Fibroblast of lung (primary cell): ENCODE results near the gene OTUD4. TPM values are rescaled to one million over a fixed set of nuclear protein-coding genes. Genes with fewer than 3 reads are reported as not detected.

Experiments used
- DNase-seq, 2 donors: peaks; one replicate each; pipeline versions ENCODE4 v3.0.0 to v3.0.0-alpha.2; 2010; ENCODE audit warnings: low read depth in 2 of 2
- H2AFZ ChIP-seq: 2 replicates; pipeline ENCODE4 v1.5.1; 2012; ENCODE audit warnings: low read length, control low read depth, inconsistent platforms
- H3K27ac ChIP-seq: 2 replicates; pipeline ENCODE4 v1.5.1; 2011; ENCODE audit warnings: low read length, control low read depth; ENCODE audit not compliant: insufficient read depth
- H3K27me3 ChIP-seq: 2 replicates; pipeline ENCODE4 v1.5.1; 2011; ENCODE audit warnings: mild to moderate bottlenecking, low read length; ENCODE audit not compliant: control insufficient read depth, insufficient read depth
- H3K36me3 ChIP-seq: 2 replicates; pipeline ENCODE4 v1.5.1; 2011; ENCODE audit warnings: low read length; ENCODE audit not compliant: control insufficient read depth, insufficient read depth
- H3K4me1 ChIP-seq: 2 replicates; pipeline ENCODE4 v1.5.1; 2011; ENCODE audit warnings: low read length; ENCODE audit not compliant: control insufficient read depth, insufficient read depth; ENCODE audit errors: extremely low read depth
- H3K4me2 ChIP-seq: 2 replicates; pipeline ENCODE4 v1.5.1; 2011; ENCODE audit warnings: low read length, control low read depth; ENCODE audit not compliant: insufficient read depth; ENCODE audit errors: extremely low read depth
- H3K4me3 ChIP-seq, 4 experiments: fragments of 200-600 bp in 1 of 4; sonication (generic) in 1 of 4; replicated peaks in 1 of 4; 2 replicates each; pipeline ENCODE4 v1.5.1; 2011 to 2016; ENCODE audit warnings: low read length in 4 of 4, low read depth in 3 of 4, mild to moderate bottlenecking in 3 of 4, control low read depth in 2 of 4, inconsistent platforms in 1 of 4, mixed read lengths in 1 of 4; ENCODE audit not compliant: insufficient read depth in 1 of 4; ENCODE audit errors: control extremely low read depth in 1 of 4
- H3K79me2 ChIP-seq: 2 replicates; pipeline ENCODE4 v1.5.1; 2012; ENCODE audit warnings: mild to moderate bottlenecking, low read length, inconsistent platforms; ENCODE audit not compliant: control insufficient read depth, insufficient read depth
- H3K9ac ChIP-seq: 2 replicates; pipeline ENCODE4 v1.5.1; 2011; ENCODE audit warnings: mild to moderate bottlenecking, low read length, control low read depth; ENCODE audit not compliant: insufficient read depth
- H3K9me3 ChIP-seq: 2 replicates; pipeline ENCODE4 v1.5.1; 2012; ENCODE audit warnings: low read depth, low read length; ENCODE audit not compliant: control insufficient read depth, insufficient read depth
- H4K20me1 ChIP-seq: 2 replicates; pipeline ENCODE4 v1.5.1; 2011; ENCODE audit warnings: low read length; ENCODE audit not compliant: control insufficient read depth, insufficient read depth; ENCODE audit errors: extremely low read depth
- EZH2 ChIP-seq: IDR thresholded peaks from 2 replicates; pipeline ENCODE4 v1.5.1; 2012; ENCODE audit warnings: low read length, control low read depth, mild to moderate bottlenecking; ENCODE audit errors: missing control alignments
- polyA plus RNA-seq, 2 donors: library from polyadenylated mRNA; depleted of rRNA in 1 of 2; stranded (reverse) in 1 of 2; unstranded in 1 of 2; fragments of >200 nt; gene quantifications; 2 replicates each; pipeline ENCODE4 v1.2.1, GENCODE V29; 2011 to 2012; ENCODE audit warnings: missing spikeins in 1 of 2
- total RNA-seq: library from RNA; depleted of rRNA; stranded (reverse); fragments of >200 nt; gene quantifications from 2 replicates; pipeline ENCODE4 v1.2.1, GENCODE V29; 2014
- TF ChIP-seq, protein P1 (sequence below), 2 donors: IDR thresholded peaks in 1 of 2; conservative IDR thresholded peaks in 1 of 2; 1 replicate in 1 of 2; 2 replicates in 1 of 2; pipeline ENCODE4 v1.5.1; 2011 to 2012; ENCODE audit warnings: low read length in 2 of 2, control low read depth in 1 of 2, inconsistent platforms in 1 of 2, low read depth in 1 of 2, mild to moderate bottlenecking in 1 of 2

OTUD4 gene
- total and polyA plus RNA-seq, 2 donors (not counting 1 experiment from before 2014, with no cell fraction given): 21.3 to 25.7 TPM

DNA sequence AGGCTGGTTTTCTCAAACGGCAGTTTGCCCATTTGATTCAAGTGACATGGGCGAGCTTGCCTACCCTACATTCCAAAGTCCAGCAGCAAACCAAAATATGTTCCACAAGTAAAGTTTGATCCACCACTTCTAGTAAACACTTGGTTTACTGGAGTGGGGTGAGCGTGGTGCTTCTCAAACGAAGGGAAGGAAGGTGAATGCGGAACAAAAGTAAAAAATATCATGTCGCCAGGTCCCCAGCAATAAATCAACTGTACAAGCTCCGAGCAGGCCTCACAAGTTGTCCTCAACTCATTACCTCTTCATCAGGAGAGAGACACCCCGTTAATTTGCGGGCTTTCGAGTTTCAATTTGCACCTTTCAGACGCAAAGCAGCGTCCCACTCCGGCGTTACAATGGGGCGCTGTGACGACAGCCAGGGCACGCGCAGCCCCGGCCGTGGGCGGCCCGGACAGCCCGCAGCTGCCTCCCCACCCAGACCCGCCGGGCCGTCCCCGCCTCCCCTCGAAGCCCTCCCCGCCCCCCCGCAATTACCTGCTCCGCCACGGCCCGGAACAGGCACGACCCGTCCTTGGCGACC is 1.0 kb downstream of the OTUD4 start:
- H2AFZ ChIP-seq: peak overlapping the region; percentile 82
- H3K4me3 ChIP-seq: peak overlapping the region; percentile 73 to 92 (median 85)
- H3K4me2 ChIP-seq: peak overlapping the region; percentile 97
- H3K79me2 ChIP-seq: peaks cover 51% of the 10 kb centered on the region
- no peaks in the 10 kb centered on the region for H3K36me3 ChIP-seq
- TF ChIP-seq, protein P1, sequence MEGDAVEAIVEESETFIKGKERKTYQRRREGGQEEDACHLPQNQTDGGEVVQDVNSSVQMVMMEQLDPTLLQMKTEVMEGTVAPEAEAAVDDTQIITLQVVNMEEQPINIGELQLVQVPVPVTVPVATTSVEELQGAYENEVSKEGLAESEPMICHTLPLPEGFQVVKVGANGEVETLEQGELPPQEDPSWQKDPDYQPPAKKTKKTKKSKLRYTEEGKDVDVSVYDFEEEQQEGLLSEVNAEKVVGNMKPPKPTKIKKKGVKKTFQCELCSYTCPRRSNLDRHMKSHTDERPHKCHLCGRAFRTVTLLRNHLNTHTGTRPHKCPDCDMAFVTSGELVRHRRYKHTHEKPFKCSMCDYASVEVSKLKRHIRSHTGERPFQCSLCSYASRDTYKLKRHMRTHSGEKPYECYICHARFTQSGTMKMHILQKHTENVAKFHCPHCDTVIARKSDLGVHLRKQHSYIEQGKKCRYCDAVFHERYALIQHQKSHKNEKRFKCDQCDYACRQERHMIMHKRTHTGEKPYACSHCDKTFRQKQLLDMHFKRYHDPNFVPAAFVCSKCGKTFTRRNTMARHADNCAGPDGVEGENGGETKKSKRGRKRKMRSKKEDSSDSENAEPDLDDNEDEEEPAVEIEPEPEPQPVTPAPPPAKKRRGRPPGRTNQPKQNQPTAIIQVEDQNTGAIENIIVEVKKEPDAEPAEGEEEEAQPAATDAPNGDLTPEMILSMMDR (conservative IDR thresholded peaks at IDR 0.05 in 1 of 2, IDR thresholded peaks at IDR 0.05 in 1 of 2; ENCODE audit: low read depth in 1 of 2, low read length in 2 of 2): no peak
- TF ChIP-seq EZH2: no peak
- peak overlapping the region; percentile 83 for H3K27ac ChIP-seq
- H3K27me3 ChIP-seq: no peaks in the 10 kb centered on the region
- DNase-seq: peak; percentile 53 to 62
- no peaks in the 10 kb centered on the region for H3K4me1 ChIP-seq
- H4K20me1 ChIP-seq: no peaks in the 10 kb centered on the region
- H3K9me3 ChIP-seq: no peaks in the 10 kb centered on the region
- peak overlapping the region; percentile 91 for H3K9ac ChIP-seq

DNA sequence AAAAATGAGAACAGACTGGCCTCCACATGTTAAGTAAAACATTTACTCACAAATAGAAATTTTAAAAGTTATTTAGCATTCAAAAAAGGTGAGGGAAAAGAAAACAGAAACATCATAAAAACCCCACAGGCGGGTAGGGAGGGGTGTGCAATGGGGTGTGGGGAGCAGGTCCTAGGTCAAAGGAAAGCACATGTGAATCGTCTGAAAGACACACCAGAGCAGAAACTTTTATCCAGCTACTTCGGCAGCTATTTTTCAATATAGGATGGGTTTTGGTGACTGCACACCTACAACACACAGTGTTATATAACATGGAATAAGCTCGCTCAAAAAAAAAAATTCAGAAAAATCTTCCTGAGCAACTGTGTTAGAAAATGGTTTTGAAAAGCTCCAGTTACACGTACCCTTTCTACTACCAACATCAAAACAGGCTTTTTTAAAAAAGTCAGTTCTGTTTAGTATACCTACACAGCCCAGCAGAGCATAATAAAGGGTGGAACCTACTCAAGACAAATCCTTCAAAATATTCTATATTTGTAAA is 1.6 kb downstream of the OTUD4 start:
- H3K4me1 ChIP-seq: no peaks in the 10 kb centered on the region
- H3K9ac ChIP-seq: peak overlapping the region; percentile 91
- H3K9me3 ChIP-seq: no peaks in the 10 kb centered on the region
- TF ChIP-seq EZH2: no peak
- TF ChIP-seq, protein P1 (conservative IDR thresholded peaks at IDR 0.05 in 1 of 2, IDR thresholded peaks at IDR 0.05 in 1 of 2; ENCODE audit: low read depth in 1 of 2, low read length in 2 of 2): no peak
- no peaks in the 10 kb centered on the region for H3K36me3 ChIP-seq
- peak overlapping the region; percentile 73 to 92 (median 85) for H3K4me3 ChIP-seq
- no peaks in the 10 kb centered on the region for H3K27me3 ChIP-seq
- peak overlapping the region; percentile 83 for H3K27ac ChIP-seq
- peaks cover 56% of the 10 kb centered on the region for H3K79me2 ChIP-seq
- no peak overlapping the region for H2AFZ ChIP-seq
- peak overlapping the region; percentile 97 for H3K4me2 ChIP-seq
- no peak for DNase-seq
- H4K20me1 ChIP-seq: no peaks in the 10 kb centered on the region

- Histone ChIP-seq H3K4me1 (no peaks in the 10 kb centered on the region), H3K27ac (peak overlapping the region; percentile 83), H2AFZ (no peak overlapping the region), H3K4me2 (peak overlapping the region; percentile 97), H3K27me3 (no peaks in the 10 kb centered on the region), H3K9me3 (no peaks in the 10 kb centered on the region), H3K79me2 (peaks cover 62% of the 10 kb centered on the region), H3K9ac (no peak overlapping the region), H3K36me3 (no peaks in the 10 kb centered on the region), H3K4me3 (peak overlapping the region; percentile 73 to 92 (median 85)), H4K20me1 (no peaks in the 10 kb centered on the region)
- no peak for TF ChIP-seq EZH2
- TF ChIP-seq, protein P1 (conservative IDR thresholded peaks at IDR 0.05 in 1 of 2, IDR thresholded peaks at IDR 0.05 in 1 of 2; ENCODE audit: low read depth in 1 of 2, low read length in 2 of 2): no peak
- DNase-seq: peak; percentile 34 to 47
Measured at GRCh38 chr4:145177906-145178538, 2.4 kb downstream of the OTUD4 start.
